ENCODE data around the gene MYOF. TPM values are rescaled to one million over a fixed set of nuclear protein-coding genes. Genes with fewer than 3 reads are reported as not detected.

Gene MYOF
- total and polyA plus RNA-seq, 10 of the 15 experiments (the other 5 are each of a cell fraction or from before 2014, with no cell fraction given) = 0.02 to 0.59 (median 0.17) TPM

GRCh38 chr10:93440591-93441091 is 41.5 kb downstream of the MYOF start:
- RAD21 ChIA-PET (ENCODE audit: unreplicated experiment) = interaction anchor here (1.3 to 2.3 kb wide), 2 partner anchors 41 to 64 kb away, joined by 4 to 6 read pairs; partner anchors contain the start of gene MYOF
- SMC1A ChIA-PET (ENCODE audit: uncharacterized antibody, unreplicated experiment) = interaction anchor here (1.0 to 1.9 kb wide), 5 partner anchors 10 to 64 kb away, joined by 3 to 7 read pairs (median 5); partner anchors contain the start of gene MYOF
- H3K79me2 ChIP-seq (ENCODE audit: control insufficient read depth, insufficient read depth, low read length) = no peaks in the 10 kb centered on the region
- H3K36me3 ChIP-seq (ENCODE audit: control insufficient read depth in 2 of 2, insufficient read depth in 2 of 2, low read length in 1 of 2) = no peaks in the 10 kb centered on the region
- WGBS (ENCODE audit: insufficient coverage, insufficient replicate concordance, low lambda C conversion rate, missing lambda C conversion rate) = 60% methylated on average over 2 of the region's 2 CpGs
- no peaks in the 10 kb centered on the region for H4K20me1 ChIP-seq (ENCODE audit: control insufficient read depth, insufficient read depth)
- H2AFZ ChIP-seq (ENCODE audit: control insufficient read depth, low read depth, low read length) = no peak overlapping the region
- H3K9ac ChIP-seq (ENCODE audit: control insufficient read depth, insufficient read depth, low read length) = no peak overlapping the region
- CTCF ChIA-PET = interaction anchor here (0.7 to 1.1 kb wide), 5 partner anchors 41 to 91 kb away, joined by 3 to 6 read pairs (median 4); partner anchors contain the start of gene MYOF
- no peak for FAIRE-seq
- DNase-seq (ENCODE audit: low read depth, low spot score) = no peak
- no peak overlapping the region for H3K4me3 ChIP-seq
- POLR2A ChIA-PET = interaction anchor here (0.6 to 1.1 kb wide), 2 partner anchors 8 to 13 kb away, joined by 3 to 5 read pairs; no protein-coding TSS in a partner anchor
- BruUV-seq (replicated peaks) = no TSS peak
- TF ChIP-seq PAX8 (IDR thresholded peaks at IDR 0.05) (no peak), HDAC6 (IDR thresholded peaks at IDR 0.05; ENCODE audit: unreplicated experiment) (no peak), FOXK2 (IDR thresholded peaks at IDR 0.05) (no peak), FOS (IDR thresholded peaks at IDR 0.05; ENCODE audit: borderline replicate concordance, extremely low read depth, insufficient read length) (no peak), MEF2A (IDR thresholded peaks at IDR 0.05; ENCODE audit: insufficient read depth, low read depth, low read length) (no peak), RCOR1 (conservative IDR thresholded peaks at IDR 0.05; ENCODE audit: low read depth, low read length) (no peak)
- TF ChIP-seq, protein P1, sequence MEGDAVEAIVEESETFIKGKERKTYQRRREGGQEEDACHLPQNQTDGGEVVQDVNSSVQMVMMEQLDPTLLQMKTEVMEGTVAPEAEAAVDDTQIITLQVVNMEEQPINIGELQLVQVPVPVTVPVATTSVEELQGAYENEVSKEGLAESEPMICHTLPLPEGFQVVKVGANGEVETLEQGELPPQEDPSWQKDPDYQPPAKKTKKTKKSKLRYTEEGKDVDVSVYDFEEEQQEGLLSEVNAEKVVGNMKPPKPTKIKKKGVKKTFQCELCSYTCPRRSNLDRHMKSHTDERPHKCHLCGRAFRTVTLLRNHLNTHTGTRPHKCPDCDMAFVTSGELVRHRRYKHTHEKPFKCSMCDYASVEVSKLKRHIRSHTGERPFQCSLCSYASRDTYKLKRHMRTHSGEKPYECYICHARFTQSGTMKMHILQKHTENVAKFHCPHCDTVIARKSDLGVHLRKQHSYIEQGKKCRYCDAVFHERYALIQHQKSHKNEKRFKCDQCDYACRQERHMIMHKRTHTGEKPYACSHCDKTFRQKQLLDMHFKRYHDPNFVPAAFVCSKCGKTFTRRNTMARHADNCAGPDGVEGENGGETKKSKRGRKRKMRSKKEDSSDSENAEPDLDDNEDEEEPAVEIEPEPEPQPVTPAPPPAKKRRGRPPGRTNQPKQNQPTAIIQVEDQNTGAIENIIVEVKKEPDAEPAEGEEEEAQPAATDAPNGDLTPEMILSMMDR (IDR thresholded peaks at IDR 0.05 in 2 of 3, conservative IDR thresholded peaks at IDR 0.05 in 1 of 3; ENCODE audit: control insufficient read depth in 2 of 3, extremely low read depth in 1 of 3, insufficient read depth in 1 of 3, low read depth in 3 of 3, low read length in 3 of 3) = no peak
- TF ChIP-seq, protein P2, sequence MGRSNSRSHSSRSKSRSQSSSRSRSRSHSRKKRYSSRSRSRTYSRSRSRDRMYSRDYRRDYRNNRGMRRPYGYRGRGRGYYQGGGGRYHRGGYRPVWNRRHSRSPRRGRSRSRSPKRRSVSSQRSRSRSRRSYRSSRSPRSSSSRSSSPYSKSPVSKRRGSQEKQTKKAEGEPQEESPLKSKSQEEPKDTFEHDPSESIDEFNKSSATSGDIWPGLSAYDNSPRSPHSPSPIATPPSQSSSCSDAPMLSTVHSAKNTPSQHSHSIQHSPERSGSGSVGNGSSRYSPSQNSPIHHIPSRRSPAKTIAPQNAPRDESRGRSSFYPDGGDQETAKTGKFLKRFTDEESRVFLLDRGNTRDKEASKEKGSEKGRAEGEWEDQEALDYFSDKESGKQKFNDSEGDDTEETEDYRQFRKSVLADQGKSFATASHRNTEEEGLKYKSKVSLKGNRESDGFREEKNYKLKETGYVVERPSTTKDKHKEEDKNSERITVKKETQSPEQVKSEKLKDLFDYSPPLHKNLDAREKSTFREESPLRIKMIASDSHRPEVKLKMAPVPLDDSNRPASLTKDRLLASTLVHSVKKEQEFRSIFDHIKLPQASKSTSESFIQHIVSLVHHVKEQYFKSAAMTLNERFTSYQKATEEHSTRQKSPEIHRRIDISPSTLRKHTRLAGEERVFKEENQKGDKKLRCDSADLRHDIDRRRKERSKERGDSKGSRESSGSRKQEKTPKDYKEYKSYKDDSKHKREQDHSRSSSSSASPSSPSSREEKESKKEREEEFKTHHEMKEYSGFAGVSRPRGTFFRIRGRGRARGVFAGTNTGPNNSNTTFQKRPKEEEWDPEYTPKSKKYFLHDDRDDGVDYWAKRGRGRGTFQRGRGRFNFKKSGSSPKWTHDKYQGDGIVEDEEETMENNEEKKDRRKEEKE (IDR thresholded peaks at IDR 0.05) = no peak
- no peak overlapping the region for H3K27ac ChIP-seq (ENCODE audit: control insufficient read depth, insufficient read depth)
- no peaks in the 10 kb centered on the region for H3K4me1 ChIP-seq (ENCODE audit: control insufficient read depth, insufficient read depth, low read length)
- in situ Hi-C loops (cut with MboI) = no loop called here
- H3K9me3 ChIP-seq (replicated peaks; ENCODE audit: control insufficient read depth, insufficient read depth, low read length) = no peaks in the 10 kb centered on the region
- no peak for ATAC-seq
- no peaks in the 10 kb centered on the region; a peak in 2 of 4 replicates for H3K27me3 ChIP-seq (replicated peaks in 1 of 2; ENCODE audit: control insufficient read depth in 2 of 2, insufficient read depth in 2 of 2, low read length in 1 of 2)
- H3K4me2 ChIP-seq (ENCODE audit: control insufficient read depth, insufficient read depth) = no peak overlapping the region
- intact Hi-C loops (cut with micrococcal nuclease; ENCODE audit: unreplicated experiment) = no loop called here

Data from GM12878 (cell line).